ENCODE measurements around the gene WDHD1.
"Not testable (repeated sequence)": the region's sequence is repeated elsewhere in the genome, so short reads cannot be mapped to it uniquely, and the experiment has no call there.

The WDHD1 gene

GRCh38 chr14:55025948-55026347 is 951 bp downstream of the WDHD1 start:
- Mint-ChIP-seq H3K4me3 (peak overlapping the region; percentile 86), H3K4me1 (peaks cover 34% of the 10 kb centered on the region), H3K36me3 (peaks cover 48% of the 10 kb centered on the region), H3K27ac (peak overlapping the region; percentile 97), H3K9me3 (no peaks in the 10 kb centered on the region)
- no peak for ATAC-seq
- no peak for DNase-seq (ENCODE audit: low spot score in 2 of 2)

- not testable (repeated sequence) for H3K27ac Mint-ChIP-seq; ATAC-seq; H3K9me3 Mint-ChIP-seq; H3K4me3 Mint-ChIP-seq; DNase-seq (ENCODE audit: low spot score in 2 of 2)
- Mint-ChIP-seq H3K4me1 (peaks cover 40% of the 10 kb centered on the region), H3K36me3 (peaks cover 48% of the 10 kb centered on the region)
Measured at GRCh38 chr14:55024365-55024764, 2.5 kb downstream of the WDHD1 start.

GRCh38 chr14:55019968-55020554 is 6.8 kb downstream of the WDHD1 start:
- ATAC-seq (no peak), DNase-seq (ENCODE audit: low spot score in 2 of 2) (no peak)
- Mint-ChIP-seq H3K9me3 (no peaks in the 10 kb centered on the region), H3K4me1 (peaks cover 16% of the 10 kb centered on the region), H3K27ac (no peak overlapping the region), H3K4me3 (no peak overlapping the region), H3K36me3 (peaks cover 36% of the 10 kb centered on the region)

- no peak overlapping the region for H3K27ac Mint-ChIP-seq
- peaks cover 2% of the 10 kb centered on the region for H3K4me1 Mint-ChIP-seq
- no peak overlapping the region for H3K4me3 Mint-ChIP-seq
- peaks cover 51% of the 10 kb centered on the region for H3K36me3 Mint-ChIP-seq
- DNase-seq (ENCODE audit: low spot score in 2 of 2) (no peak), ATAC-seq (no peak)
- no peaks in the 10 kb centered on the region for H3K9me3 Mint-ChIP-seq
Measured at GRCh38 chr14:55015006-55015405, 11.9 kb downstream of the WDHD1 start.

GRCh38 chr14:55005071-55005470 is 21.8 kb downstream of the WDHD1 start:
- Mint-ChIP-seq H3K9me3 (no peaks in the 10 kb centered on the region), H3K4me3 (no peak overlapping the region), H3K27ac (no peak overlapping the region), H3K36me3 (peaks cover 79% of the 10 kb centered on the region), H3K4me1 (peaks cover 7% of the 10 kb centered on the region)
- ATAC-seq (no peak), DNase-seq (ENCODE audit: low spot score in 2 of 2) (no peak)

GRCh38 chr14:55000381-55000780 is 26.5 kb downstream of the WDHD1 start:
- ATAC-seq, result no peak
- no peaks in the 10 kb centered on the region for H3K9me3 Mint-ChIP-seq
- no peak for DNase-seq (ENCODE audit: low spot score in 2 of 2)
- H3K27ac Mint-ChIP-seq, result no peak overlapping the region
- H3K4me3 Mint-ChIP-seq, result no peak overlapping the region
- H3K4me1 Mint-ChIP-seq, result peaks cover 7% of the 10 kb centered on the region
- H3K36me3 Mint-ChIP-seq, result peaks cover 73% of the 10 kb centered on the region

- no peak for DNase-seq (ENCODE audit: low spot score in 2 of 2)
- Mint-ChIP-seq H3K4me1 (no peaks in the 10 kb centered on the region), H3K4me3 (no peak overlapping the region), H3K27ac (no peak overlapping the region), H3K36me3 (peaks cover 84% of the 10 kb centered on the region), H3K9me3 (no peaks in the 10 kb centered on the region)
- no peak for ATAC-seq
Measured at GRCh38 chr14:54985156-54985555, 41.7 kb downstream of the WDHD1 start.

- no peaks in the 10 kb centered on the region for H3K9me3 Mint-ChIP-seq
- peaks cover 8% of the 10 kb centered on the region for H3K4me1 Mint-ChIP-seq
- DNase-seq (ENCODE audit: low spot score in 2 of 2) (no peak), ATAC-seq (no peak)
- no peak overlapping the region for H3K27ac Mint-ChIP-seq
- H3K36me3 Mint-ChIP-seq, result peaks cover 63% of the 10 kb centered on the region
- no peak overlapping the region for H3K4me3 Mint-ChIP-seq
Measured at GRCh38 chr14:54981698-54982097, 45.2 kb downstream of the WDHD1 start.

GRCh38 chr14:54979039-54979438 is 47.9 kb downstream of the WDHD1 start:
- no peak for DNase-seq (ENCODE audit: low spot score in 2 of 2)
- peaks cover 69% of the 10 kb centered on the region for H3K36me3 Mint-ChIP-seq
- H3K9me3 Mint-ChIP-seq, result no peaks in the 10 kb centered on the region
- H3K4me3 Mint-ChIP-seq, result no peak overlapping the region
- ATAC-seq, result peak; percentile 51
- H3K27ac Mint-ChIP-seq, result no peak overlapping the region
- H3K4me1 Mint-ChIP-seq, result peaks cover 13% of the 10 kb centered on the region

GRCh38 chr14:54976316-54976715 is 50.6 kb downstream of the WDHD1 start:
- Mint-ChIP-seq H3K36me3 (peaks cover 61% of the 10 kb centered on the region), H3K9me3 (no peaks in the 10 kb centered on the region), H3K27ac (no peak overlapping the region), H3K4me1 (peaks cover 13% of the 10 kb centered on the region), H3K4me3 (no peak overlapping the region)
- no peak for ATAC-seq
- no peak for DNase-seq (ENCODE audit: low spot score in 2 of 2)

GRCh38 chr14:54975856-54976255 is 51.0 kb downstream of the WDHD1 start:
- DNase-seq (ENCODE audit: low spot score in 2 of 2), result no peak
- no peaks in the 10 kb centered on the region for H3K9me3 Mint-ChIP-seq
- H3K4me3 Mint-ChIP-seq, result no peak overlapping the region
- H3K27ac Mint-ChIP-seq, result no peak overlapping the region
- peak; percentile 42 for ATAC-seq
- peaks cover 13% of the 10 kb centered on the region for H3K4me1 Mint-ChIP-seq
- H3K36me3 Mint-ChIP-seq, result peaks cover 58% of the 10 kb centered on the region

- ATAC-seq (no peak), DNase-seq (ENCODE audit: low spot score in 2 of 2) (no peak)
- Mint-ChIP-seq H3K4me1 (peaks cover 13% of the 10 kb centered on the region), H3K9me3 (no peaks in the 10 kb centered on the region), H3K27ac (no peak overlapping the region), H3K4me3 (no peak overlapping the region), H3K36me3 (peaks cover 48% of the 10 kb centered on the region)
Measured at GRCh38 chr14:54974788-54975414, 52.0 kb downstream of the WDHD1 start.

GRCh38 chr14:54967496-54967895 is 59.4 kb downstream of the WDHD1 start:
- no peak for ATAC-seq
- H3K4me1 Mint-ChIP-seq, result no peaks in the 10 kb centered on the region
- H3K27ac Mint-ChIP-seq, result no peak overlapping the region
- H3K4me3 Mint-ChIP-seq, result no peak overlapping the region
- DNase-seq (ENCODE audit: low spot score in 2 of 2), result no peak
- peaks cover 60% of the 10 kb centered on the region for H3K36me3 Mint-ChIP-seq
- no peaks in the 10 kb centered on the region for H3K9me3 Mint-ChIP-seq

GRCh38 chr14:54955143-54955542 is 71.8 kb downstream of the WDHD1 start:
- Mint-ChIP-seq H3K27ac (no peak overlapping the region), H3K36me3 (peaks cover 45% of the 10 kb centered on the region), H3K4me1 (no peaks in the 10 kb centered on the region), H3K4me3 (no peak overlapping the region), H3K9me3 (no peaks in the 10 kb centered on the region)
- DNase-seq (ENCODE audit: low spot score in 2 of 2), result no peak
- ATAC-seq, result no peak

GRCh38 chr14:54953609-54954008 is 73.3 kb downstream of the WDHD1 start:
- peaks cover 49% of the 10 kb centered on the region for H3K36me3 Mint-ChIP-seq
- H3K4me1 Mint-ChIP-seq; H3K4me3 Mint-ChIP-seq; H3K9me3 Mint-ChIP-seq; DNase-seq (ENCODE audit: low spot score in 2 of 2); H3K27ac Mint-ChIP-seq; ATAC-seq: not testable (repeated sequence)

GRCh38 chr14:54952803-54953202 is 74.1 kb downstream of the WDHD1 start:
- not testable (repeated sequence) for H3K4me3 Mint-ChIP-seq; H3K4me1 Mint-ChIP-seq; DNase-seq (ENCODE audit: low spot score in 2 of 2); ATAC-seq; H3K27ac Mint-ChIP-seq; H3K9me3 Mint-ChIP-seq
- H3K36me3 Mint-ChIP-seq, result peaks cover 45% of the 10 kb centered on the region

Data from stimulated activated effector memory CD8-positive, alpha-beta T cell treated with anti-CD3 and anti-CD28 coated beads, Interleukin-12 subunit alpha, Interleukin-12 subunit beta, amount 100 ng/mL, for 72 hours (primary cell).